ENCODE results near the gene PRPSAP2.

GRCh38 chr17:18954321-18954720 is 96.4 kb downstream of the PRPSAP2 start:
- TF ChIP-seq CTCF (IDR thresholded peaks at IDR 0.05; ENCODE audit: poor library complexity, severe bottlenecking), result no peak
- TF ChIP-seq POLR2AphosphoS5 (IDR thresholded peaks at IDR 0.05), result no peak
- TF ChIP-seq SMC3 (conservative IDR thresholded peaks at IDR 0.05; ENCODE audit: poor library complexity), result no peak
- TF ChIP-seq EP300 (conservative IDR thresholded peaks at IDR 0.05; ENCODE audit: poor library complexity, severe bottlenecking), result no peak
- no peak for TF ChIP-seq TAF1 (IDR thresholded peaks at IDR 0.05; ENCODE audit: low read depth)
- no peak for TF ChIP-seq MXI1 (conservative IDR thresholded peaks at IDR 0.05; ENCODE audit: poor library complexity, severe bottlenecking)

All from neural cell (in vitro differentiated cells).